Neural progenitor cell (in vitro differentiated cells): ENCODE measurements around the gene PRELID2. TPM values are rescaled to one million over a fixed set of nuclear protein-coding genes. Genes with fewer than 3 reads are reported as not detected.

Experiments
- DNase-seq: peaks from one replicate; pipeline ENCODE4 v3.0.0-alpha.2; 2016; ENCODE audit warnings: low spot score
- H2AFZ ChIP-seq: fragments of 200-600 bp; sonication (generic); replicated peaks from 2 replicates; pipeline ENCODE4 v1.6.1; 2016; ENCODE audit warnings: antibody characterized with exemption
- H3F3A ChIP-seq: fragments of 200-600 bp; sonication (generic); 2 replicates; pipeline ENCODE4 v1.6.1; 2016; ENCODE audit warnings: antibody characterized with exemption, low read depth
- H3K27ac ChIP-seq: fragments of 200-600 bp; sonication (generic); 2 replicates; pipeline ENCODE4 v1.5.1; 2016; ENCODE audit warnings: mild to moderate bottlenecking
- H3K27me3 ChIP-seq: fragments of 200-600 bp; sonication (generic); 2 replicates; pipeline ENCODE4 v1.6.1; 2016; ENCODE audit warnings: mild to moderate bottlenecking, moderate library complexity
- H3K36me3 ChIP-seq: fragments of 200-600 bp; sonication (generic); 2 replicates; pipeline ENCODE4 v1.5.1; 2016
- H3K4me1 ChIP-seq: fragments of 200-600 bp; sonication (generic); 2 replicates; pipeline ENCODE4 v1.6.1; 2016; ENCODE audit warnings: mixed run types
- H3K4me2 ChIP-seq: fragments of 200-600 bp; sonication (generic); 2 replicates; pipeline ENCODE4 v1.6.1; 2016
- H3K4me3 ChIP-seq: fragments of 200-600 bp; sonication (generic); 2 replicates; pipeline ENCODE4 v1.5.1; 2016
- H3K79me2 ChIP-seq: fragments of 200-600 bp; sonication (generic); 2 replicates; pipeline ENCODE4 v1.6.1; 2016; ENCODE audit warnings: low read depth
- H3K9ac ChIP-seq: fragments of 200-600 bp; sonication (generic); 2 replicates; pipeline ENCODE4 v1.6.1; 2016
- H3K9me3 ChIP-seq: fragments of 200-600 bp; sonication (generic); 2 replicates; pipeline ENCODE4 v1.5.1; 2016; ENCODE audit warnings: low read depth
- H4K20me1 ChIP-seq: fragments of 200-600 bp; sonication (generic); 2 replicates; pipeline ENCODE4 v1.6.1; 2016; ENCODE audit warnings: low read depth
- H3K27ac Mint-ChIP-seq: 3 replicates; pipeline ENCODE4 v1.8.0; 2021; ENCODE audit warnings: mixed read lengths
- H3K27me3 Mint-ChIP-seq: 2 replicates; pipeline ENCODE4 v1.8.0; 2022; ENCODE audit warnings: low read depth, mild to moderate bottlenecking, inconsistent platforms, moderate library complexity, mixed read lengths; ENCODE audit not compliant: insufficient read depth
- H3K36me3 Mint-ChIP-seq: 3 replicates; pipeline ENCODE4 v1.8.0; 2021; ENCODE audit warnings: mixed read lengths
- H3K4me1 Mint-ChIP-seq: 3 replicates; pipeline ENCODE4 v1.8.0; 2021; ENCODE audit warnings: mixed read lengths
- H3K4me3 Mint-ChIP-seq: 3 replicates; pipeline ENCODE4 v1.8.0; 2021; ENCODE audit warnings: mild to moderate bottlenecking, moderate library complexity, mixed read lengths
- H3K9me3 Mint-ChIP-seq: 3 replicates; pipeline ENCODE4 v1.8.0; 2020; ENCODE audit warnings: mixed read lengths
- CTCF ChIP-seq: fragments of 200-600 bp; sonication (generic); IDR thresholded peaks from 2 replicates; pipeline ENCODE4 v1.5.1; 2017; ENCODE audit warnings: antibody characterized with exemption, mild to moderate bottlenecking
- EZH2 ChIP-seq: fragments of 200-600 bp; sonication (generic); IDR thresholded peaks from 2 replicates; pipeline ENCODE4 v1.6.1; 2017; ENCODE audit warnings: antibody characterized with exemption, mild to moderate bottlenecking, moderate library complexity
- EZH2phosphoT487 ChIP-seq: fragments of 200-600 bp; sonication (generic); IDR thresholded peaks from 2 replicates; pipeline ENCODE4 v1.6.1; 2017; ENCODE audit warnings: antibody characterized with exemption
- total RNA-seq: library from RNA; depleted of rRNA; stranded (reverse); fragments of >200 nt; gene quantifications from 2 replicates; pipeline ENCODE4 v1.2.3, GENCODE V29; 2015; ENCODE audit warnings: low replicate concordance

PRELID2 gene
- total RNA-seq, 1 donor from 2014 or later, result 30.3 TPM

DNA sequence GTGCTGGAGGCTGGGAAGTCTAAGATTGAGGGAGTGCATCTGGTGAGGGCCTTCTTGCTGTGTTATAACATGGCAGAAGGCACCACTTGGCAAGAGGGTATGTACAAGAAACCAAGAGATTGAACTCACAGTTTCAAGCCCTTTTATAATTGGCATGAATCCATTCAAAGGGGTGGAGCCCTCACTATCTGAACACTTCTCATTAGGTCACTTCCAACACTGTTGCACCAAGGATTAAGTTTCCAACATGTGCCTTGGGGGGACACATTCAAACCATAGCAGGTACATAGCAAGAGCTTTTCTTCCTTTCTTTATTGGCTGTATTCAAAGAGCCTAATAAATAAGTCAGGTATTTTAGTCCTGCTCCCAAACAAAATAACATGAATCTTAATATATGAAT is 62.7 kb downstream of the PRELID2 start:
- H3K27me3 ChIP-seq, result no peaks in the 10 kb centered on the region
- no peak overlapping the region for H3K27ac ChIP-seq
- H3K4me1 ChIP-seq, result peaks cover 33% of the 10 kb centered on the region
- Mint-ChIP-seq H3K36me3 (peaks cover 5% of the 10 kb centered on the region), H3K27me3 (peaks cover 3% of the 10 kb centered on the region), H3K4me3 (no peak overlapping the region), H3K9me3 (peaks cover 11% of the 10 kb centered on the region), H3K27ac (no peak overlapping the region), H3K4me1 (peaks cover 9% of the 10 kb centered on the region)
- DNase-seq, result no peak
- no peaks in the 10 kb centered on the region for H3K79me2 ChIP-seq
- no peak overlapping the region for H3K4me2 ChIP-seq
- H3K36me3 ChIP-seq, result no peaks in the 10 kb centered on the region
- no peak for TF ChIP-seq EZH2
- no peak for TF ChIP-seq CTCF
- TF ChIP-seq EZH2phosphoT487, result no peak
- peaks cover 10% of the 10 kb centered on the region for H3F3A ChIP-seq
- H3K4me3 ChIP-seq, result no peak overlapping the region
- H2AFZ ChIP-seq, result no peak overlapping the region
- H3K9ac ChIP-seq, result no peak overlapping the region
- peaks cover 5% of the 10 kb centered on the region for H3K9me3 ChIP-seq
- no peaks in the 10 kb centered on the region for H4K20me1 ChIP-seq

DNA sequence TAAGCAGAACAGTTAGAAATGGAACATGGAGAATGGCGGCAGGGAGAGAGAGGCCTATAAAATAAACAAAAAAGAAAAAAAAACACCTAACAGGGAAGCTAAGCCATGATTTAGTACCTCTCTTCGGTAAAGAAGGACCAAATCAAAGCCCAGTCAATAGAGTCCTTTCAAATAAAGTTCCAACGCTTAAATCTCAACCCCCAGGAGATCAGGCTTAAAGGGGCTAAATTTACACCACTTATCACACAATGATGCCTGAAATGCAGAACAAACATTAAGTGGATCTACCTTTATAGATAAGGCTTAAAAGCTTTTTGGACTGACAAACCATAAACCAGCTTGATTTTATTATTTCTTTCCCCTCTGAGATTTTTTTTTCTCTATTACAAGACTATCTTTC is 66.3 kb downstream of the PRELID2 start:
- no peak overlapping the region for H3K27ac Mint-ChIP-seq
- Histone ChIP-seq H3K36me3 (no peaks in the 10 kb centered on the region), H3K79me2 (no peaks in the 10 kb centered on the region), H3K4me1 (peaks cover 19% of the 10 kb centered on the region), H2AFZ (no peak overlapping the region), H3K27me3 (no peaks in the 10 kb centered on the region), H3K4me2 (no peak overlapping the region), H3K9ac (no peak overlapping the region), H3F3A (no peaks in the 10 kb centered on the region), H3K27ac (peak overlapping the region; percentile 21), H4K20me1 (no peaks in the 10 kb centered on the region), H3K9me3 (peaks cover 5% of the 10 kb centered on the region), H3K4me3 (no peak overlapping the region)
- H3K9me3 Mint-ChIP-seq, result peaks cover 13% of the 10 kb centered on the region
- H3K4me1 Mint-ChIP-seq, result no peaks in the 10 kb centered on the region
- peaks cover 4% of the 10 kb centered on the region for H3K36me3 Mint-ChIP-seq
- no peak overlapping the region for H3K4me3 Mint-ChIP-seq
- TF ChIP-seq CTCF (no peak), EZH2 (no peak), EZH2phosphoT487 (no peak)
- no peak for DNase-seq
- H3K27me3 Mint-ChIP-seq, result no peaks in the 10 kb centered on the region

- no peak for DNase-seq
- no peak overlapping the region for H3K27ac Mint-ChIP-seq
These were observed 70.8 kb downstream of the PRELID2 start for GRCh38 chr5:145764325-145764724.

More at GRCh38 chr5:145764325-145764724, 70.8 kb downstream of the PRELID2 start:
- no peak overlapping the region for H3K27ac ChIP-seq
- Mint-ChIP-seq H3K27me3 (no peaks in the 10 kb centered on the region), H3K36me3 (peaks cover 6% of the 10 kb centered on the region), H3K4me1 (no peaks in the 10 kb centered on the region), H3K9me3 (peaks cover 13% of the 10 kb centered on the region), H3K4me3 (no peak overlapping the region)
- H3K4me2 ChIP-seq, result no peak overlapping the region
- no peak for TF ChIP-seq EZH2phosphoT487
- TF ChIP-seq EZH2, result no peak
- no peak for TF ChIP-seq CTCF
- peaks cover 5% of the 10 kb centered on the region for H3K9me3 ChIP-seq
- no peaks in the 10 kb centered on the region for H3F3A ChIP-seq
- no peak overlapping the region for H3K9ac ChIP-seq
- no peaks in the 10 kb centered on the region for H3K79me2 ChIP-seq
- no peaks in the 10 kb centered on the region for H4K20me1 ChIP-seq
- no peak overlapping the region for H2AFZ ChIP-seq
- H3K27me3 ChIP-seq, result no peaks in the 10 kb centered on the region
- no peaks in the 10 kb centered on the region for H3K36me3 ChIP-seq
- no peak overlapping the region for H3K4me3 ChIP-seq
- peaks cover 13% of the 10 kb centered on the region for H3K4me1 ChIP-seq
